Activated T-helper 9 cell treated with anti-CD3 and anti-CD28 coated beads, Interleukin-2, amount 50 U/mL, for 16 hours (primary cell): ENCODE data around the gene UBR3.
"Not testable (repeated sequence)": the region's sequence is repeated elsewhere in the genome, so short reads cannot be mapped to it uniquely, and the experiment has no call there.

Experiments used
- DNase-seq: peaks from one replicate; pipeline ENCODE4 v3.0.0-alpha.2; 2020; ENCODE audit warnings: low read depth

The UBR3 gene

GRCh38 chr2:169946092-169946491, 118.8 kb downstream of the UBR3 start:
- no peak for DNase-seq

GRCh38 chr2:169946546-169946945, 119.3 kb downstream of the UBR3 start:
- no peak for DNase-seq

GRCh38 chr2:169955940-169956339, 128.7 kb downstream of the UBR3 start:
- DNase-seq, result no peak

GRCh38 chr2:169957219-169957618, 130.0 kb downstream of the UBR3 start:
- not testable (repeated sequence) for DNase-seq

- DNase-seq, result no peak
These were observed 134.7 kb downstream of the UBR3 start for GRCh38 chr2:169961911-169962310.

- DNase-seq, result no peak
These were observed 136.5 kb downstream of the UBR3 start for GRCh38 chr2:169963786-169964185.

GRCh38 chr2:169964740-169965139, 137.5 kb downstream of the UBR3 start:
- DNase-seq, result no peak

GRCh38 chr2:169965495-169965894, 138.2 kb downstream of the UBR3 start:
- DNase-seq, result no peak

GRCh38 chr2:169966454-169966853, 139.2 kb downstream of the UBR3 start:
- DNase-seq, result no peak

- DNase-seq, result no peak
These were observed 141.5 kb downstream of the UBR3 start for GRCh38 chr2:169968743-169969142.

GRCh38 chr2:169975221-169975620, 148.0 kb downstream of the UBR3 start:
- DNase-seq, result no peak

GRCh38 chr2:169976335-169976851, 149.1 kb downstream of the UBR3 start:
- DNase-seq, result no peak

GRCh38 chr2:169977530-169977929, 150.3 kb downstream of the UBR3 start:
- DNase-seq, result no peak

GRCh38 chr2:169978402-169979017, 151.3 kb downstream of the UBR3 start:
- no peak for DNase-seq

GRCh38 chr2:169979025-169979424, 151.8 kb downstream of the UBR3 start:
- DNase-seq, result no peak

- DNase-seq, result no peak
These were observed 152.7 kb downstream of the UBR3 start for GRCh38 chr2:169980001-169980400.

- no peak for DNase-seq
These were observed 153.4 kb downstream of the UBR3 start for GRCh38 chr2:169980643-169981042.

- DNase-seq, result no peak
These were observed 155.7 kb downstream of the UBR3 start for GRCh38 chr2:169982929-169983328.

GRCh38 chr2:169983506-169983905, 156.3 kb downstream of the UBR3 start:
- DNase-seq, result no peak

- DNase-seq, result no peak
These were observed 156.9 kb downstream of the UBR3 start for GRCh38 chr2:169984145-169984544.

GRCh38 chr2:169994752-169995151, 167.5 kb downstream of the UBR3 start:
- no peak for DNase-seq

- no peak for DNase-seq
These were observed 170.1 kb downstream of the UBR3 start for GRCh38 chr2:169997140-169997887.

GRCh38 chr2:169999054-169999453, 171.8 kb downstream of the UBR3 start:
- DNase-seq, result no peak

- no peak for DNase-seq
These were observed 174.8 kb downstream of the UBR3 start for GRCh38 chr2:170002096-170002495.
